Measurements from ENCODE around the gene ART1. TPM values are rescaled to one million over a fixed set of nuclear protein-coding genes. Genes with fewer than 3 reads are reported as not detected.

The ART1 gene
- total RNA-seq, 1 donor from 2014 or later, result 2.1 TPM

DNA sequence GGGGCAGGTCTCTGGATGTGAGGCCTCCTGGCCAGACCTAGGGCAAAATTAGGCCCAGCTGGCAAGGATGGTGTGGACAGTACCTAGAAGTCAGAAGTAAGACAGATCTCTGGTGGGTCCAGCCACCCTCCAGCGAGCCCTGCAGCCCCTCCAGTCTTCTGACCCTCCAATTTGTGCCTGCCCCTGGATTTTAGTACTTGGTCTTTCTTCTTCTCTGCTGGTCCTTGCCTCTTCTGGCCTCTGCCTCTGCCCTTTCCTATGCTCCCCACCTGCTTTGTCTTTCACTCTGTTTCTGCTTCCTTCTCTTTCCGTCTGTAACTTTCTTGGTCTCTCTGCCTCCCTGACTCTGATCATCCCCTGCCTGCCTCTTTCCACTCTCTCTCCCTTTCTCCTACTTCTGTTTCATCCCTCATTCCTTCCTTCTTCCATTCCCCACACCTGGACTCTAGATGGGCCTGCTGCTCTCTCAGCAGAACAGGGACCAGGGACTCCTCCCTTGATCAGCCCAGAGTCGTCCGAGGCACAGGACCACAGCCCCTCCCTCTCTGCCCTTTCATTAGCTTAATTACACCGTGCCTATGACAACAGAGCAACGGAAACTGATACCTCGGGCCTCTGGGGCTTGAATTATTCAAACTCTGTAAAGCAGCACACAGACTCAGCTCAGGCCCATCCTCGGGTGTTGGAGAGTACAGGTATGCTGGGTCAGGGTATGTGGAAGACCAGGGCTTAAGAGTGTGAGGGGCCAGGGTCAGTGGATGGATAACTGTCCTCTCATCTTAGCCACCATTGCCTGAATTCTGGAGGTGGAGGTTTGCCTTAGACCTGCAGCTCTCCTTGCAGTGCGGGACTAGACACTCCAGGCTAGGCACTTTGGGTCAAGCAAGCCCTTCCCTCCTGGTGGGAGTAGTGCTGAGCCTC is 26.7 kb downstream of the ART1 start, which contains the start of gene CHRNA10:
Gene CHRNA10, minus strand, starts transcription at position 51 of the 921 bp plus-strand sequence. CDS start 72 bp downstream, outside the sequence.
- H3K27me3 ChIP-seq (ENCODE audit: control insufficient read depth in 3 of 3, insufficient read depth in 3 of 3, low read length in 3 of 3), result no peaks in the 10 kb centered on the region
- H3K4me3 ChIP-seq (ENCODE audit: low read length in 3 of 3), result no peak within 1 kb of the TSS
- no peak within 1 kb of the TSS for H3K9ac ChIP-seq (ENCODE audit: low read depth in 1 of 3, low read length in 3 of 3)
- H3K27ac ChIP-seq (ENCODE audit: low read depth, low read length), result no peak within 1 kb of the TSS
- no peaks in the 10 kb centered on the region for H3K9me3 ChIP-seq (ENCODE audit: control insufficient read depth in 3 of 3, low read length in 3 of 3)
- no peaks in the 10 kb centered on the region for H3K4me1 ChIP-seq (ENCODE audit: control insufficient read depth in 3 of 3, insufficient read depth in 3 of 3, low read length in 3 of 3)
- peaks cover 34 to 58% (median 55%) of the 10 kb centered on the region in 3 donors for H3K36me3 ChIP-seq (ENCODE audit: control insufficient read depth in 3 of 3, insufficient read depth in 3 of 3, low read length in 3 of 3)

DNA sequence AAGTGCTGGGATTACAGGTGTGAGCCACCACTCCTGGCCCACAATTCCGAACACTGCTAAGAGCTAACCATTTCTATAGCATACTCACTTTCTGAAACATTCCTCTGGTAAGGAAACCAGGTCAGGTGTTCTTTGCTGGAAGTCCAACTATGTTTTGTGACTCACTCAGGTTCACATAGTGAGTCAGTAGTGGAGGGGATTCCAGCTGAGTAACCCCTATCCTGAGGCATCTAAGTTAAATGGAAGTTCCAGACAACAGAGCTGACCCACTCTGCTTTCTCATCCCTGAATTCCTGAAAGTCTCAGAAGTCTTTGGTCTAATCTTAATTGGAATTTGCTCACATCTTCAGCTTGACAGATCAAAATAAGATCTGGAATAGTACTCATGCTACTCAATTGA is 29.3 kb downstream of the ART1 start:
- Histone ChIP-seq H3K27ac (ENCODE audit: low read depth, low read length) (no peak overlapping the region), H3K36me3 (ENCODE audit: control insufficient read depth in 3 of 3, insufficient read depth in 3 of 3, low read length in 3 of 3) (peaks cover 29 to 74% (median 70%) of the 10 kb centered on the region in 3 donors), H3K27me3 (ENCODE audit: control insufficient read depth in 3 of 3, insufficient read depth in 3 of 3, low read length in 3 of 3) (no peaks in the 10 kb centered on the region), H3K4me1 (ENCODE audit: control insufficient read depth in 3 of 3, insufficient read depth in 3 of 3, low read length in 3 of 3) (no peaks in the 10 kb centered on the region), H3K4me3 (ENCODE audit: low read length in 3 of 3) (no peak overlapping the region), H3K9ac (ENCODE audit: low read depth in 1 of 3, low read length in 3 of 3) (no peak overlapping the region), H3K9me3 (ENCODE audit: control insufficient read depth in 3 of 3, low read length in 3 of 3) (no peaks in the 10 kb centered on the region)

DNA sequence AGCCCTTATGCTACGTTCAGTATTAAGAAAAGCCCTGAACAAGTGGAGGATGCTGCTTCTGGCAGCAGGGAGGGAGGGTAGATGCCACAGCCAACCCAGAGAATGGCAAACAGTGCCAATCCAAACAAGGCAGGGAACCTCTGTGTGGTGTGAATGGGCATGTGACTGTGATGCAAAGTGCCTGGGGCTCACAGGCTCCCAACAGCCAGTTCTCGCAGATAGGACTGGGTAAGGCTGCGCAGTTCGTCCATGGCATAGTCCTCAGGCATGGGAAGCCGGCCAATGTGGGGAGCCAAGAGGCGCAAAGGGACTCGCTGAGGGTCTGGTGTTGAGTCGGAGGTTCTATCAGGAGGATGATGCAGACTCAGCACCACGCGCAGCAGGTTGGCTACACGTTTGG is 31.0 kb downstream of the ART1 start:
- Histone ChIP-seq H3K36me3 (ENCODE audit: control insufficient read depth in 3 of 3, insufficient read depth in 3 of 3, low read length in 3 of 3) (peaks cover 37 to 80% (median 77%) of the 10 kb centered on the region in 3 donors), H3K4me3 (ENCODE audit: low read length in 3 of 3) (no peak overlapping the region), H3K9me3 (ENCODE audit: control insufficient read depth in 3 of 3, low read length in 3 of 3) (no peaks in the 10 kb centered on the region), H3K9ac (ENCODE audit: low read depth in 1 of 3, low read length in 3 of 3) (no peak overlapping the region), H3K27me3 (ENCODE audit: control insufficient read depth in 3 of 3, insufficient read depth in 3 of 3, low read length in 3 of 3) (no peaks in the 10 kb centered on the region), H3K27ac (ENCODE audit: low read depth, low read length) (no peak overlapping the region), H3K4me1 (ENCODE audit: control insufficient read depth in 3 of 3, insufficient read depth in 3 of 3, low read length in 3 of 3) (no peaks in the 10 kb centered on the region)

GRCh38 chr11:3679077-3679476 is 34.1 kb downstream of the ART1 start:
- Histone ChIP-seq H3K36me3 (ENCODE audit: control insufficient read depth in 3 of 3, insufficient read depth in 3 of 3, low read length in 3 of 3) (peaks cover 49 to 89% (median 77%) of the 10 kb centered on the region in 3 donors), H3K27ac (ENCODE audit: low read depth, low read length) (no peak overlapping the region), H3K9ac (ENCODE audit: low read depth in 1 of 3, low read length in 3 of 3) (no peak overlapping the region), H3K27me3 (ENCODE audit: control insufficient read depth in 3 of 3, insufficient read depth in 3 of 3, low read length in 3 of 3) (no peaks in the 10 kb centered on the region), H3K4me1 (ENCODE audit: control insufficient read depth in 3 of 3, insufficient read depth in 3 of 3, low read length in 3 of 3) (no peaks in the 10 kb centered on the region), H3K9me3 (ENCODE audit: control insufficient read depth in 3 of 3, low read length in 3 of 3) (no peaks in the 10 kb centered on the region), H3K4me3 (ENCODE audit: low read length in 3 of 3) (no peak overlapping the region)

DNA sequence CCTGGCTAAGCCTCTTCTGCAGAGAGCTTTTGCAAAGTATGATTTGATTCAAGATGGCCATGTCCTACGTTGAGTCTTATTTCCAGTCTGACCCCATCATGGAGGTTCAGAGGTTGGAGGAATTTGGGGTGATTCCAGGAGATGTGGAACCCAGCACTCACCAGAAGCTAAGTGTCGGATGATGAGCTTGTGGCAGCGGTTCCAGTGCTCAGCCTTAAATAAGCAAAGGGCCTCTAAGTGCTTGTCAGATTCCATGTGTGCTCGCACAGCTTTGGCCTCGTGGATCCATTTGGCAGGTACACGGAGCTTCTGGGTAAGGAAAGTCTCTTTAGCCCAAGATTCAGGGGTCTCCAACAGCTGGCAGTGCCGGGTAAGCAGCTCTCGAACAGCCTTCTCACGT is 38.1 kb downstream of the ART1 start:
- Histone ChIP-seq H3K9me3 (ENCODE audit: control insufficient read depth in 3 of 3, low read length in 3 of 3) (no peaks in the 10 kb centered on the region), H3K27me3 (ENCODE audit: control insufficient read depth in 3 of 3, insufficient read depth in 3 of 3, low read length in 3 of 3) (no peaks in the 10 kb centered on the region), H3K9ac (ENCODE audit: low read depth in 1 of 3, low read length in 3 of 3) (no peak overlapping the region), H3K27ac (ENCODE audit: low read depth, low read length) (no peak overlapping the region), H3K4me3 (ENCODE audit: low read length in 3 of 3) (no peak overlapping the region), H3K36me3 (ENCODE audit: control insufficient read depth in 3 of 3, insufficient read depth in 3 of 3, low read length in 3 of 3) (peaks cover 39 to 71% (median 61%) of the 10 kb centered on the region in 3 donors), H3K4me1 (ENCODE audit: control insufficient read depth in 3 of 3, insufficient read depth in 3 of 3, low read length in 3 of 3) (peaks cover 0 to 17% (median 17%) of the 10 kb centered on the region in 3 donors)

GRCh38 chr11:3684129-3684818 is 39.3 kb downstream of the ART1 start:
- Histone ChIP-seq H3K27ac (ENCODE audit: low read depth, low read length) (peak overlapping the region; percentile 28), H3K27me3 (ENCODE audit: control insufficient read depth in 3 of 3, insufficient read depth in 3 of 3, low read length in 3 of 3) (no peaks in the 10 kb centered on the region), H3K9me3 (ENCODE audit: control insufficient read depth in 3 of 3, low read length in 3 of 3) (no peaks in the 10 kb centered on the region), H3K4me1 (ENCODE audit: control insufficient read depth in 3 of 3, insufficient read depth in 3 of 3, low read length in 3 of 3) (peaks cover 0 to 17% (median 17%) of the 10 kb centered on the region in 3 donors), H3K9ac (ENCODE audit: low read depth in 1 of 3, low read length in 3 of 3) (peak overlapping the region in 1 of 3 donors; percentile 41), H3K36me3 (ENCODE audit: control insufficient read depth in 3 of 3, insufficient read depth in 3 of 3, low read length in 3 of 3) (peaks cover 32 to 63% (median 51%) of the 10 kb centered on the region in 3 donors), H3K4me3 (ENCODE audit: low read length in 3 of 3) (no peak overlapping the region)

DNA sequence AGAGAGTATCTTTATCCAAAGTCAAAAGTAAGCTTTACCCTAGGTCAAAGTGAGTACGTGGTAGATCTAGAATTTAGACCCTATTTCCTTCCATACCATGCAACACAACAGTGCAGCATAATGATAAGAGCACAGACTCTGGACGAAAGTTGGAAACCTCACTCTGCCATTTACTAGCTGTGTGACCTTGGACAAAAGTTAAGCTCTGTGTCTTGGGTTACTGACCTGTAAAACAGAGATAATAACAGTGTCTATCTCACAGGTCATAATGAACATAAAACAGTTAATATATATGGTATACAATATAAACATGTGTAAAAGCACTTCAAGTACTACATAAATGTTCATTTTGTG is 39.9 kb downstream of the ART1 start:
- peaks cover 0 to 17% (median 17%) of the 10 kb centered on the region in 3 donors for H3K4me1 ChIP-seq (ENCODE audit: control insufficient read depth in 3 of 3, insufficient read depth in 3 of 3, low read length in 3 of 3)
- peak overlapping the region; percentile 28 for H3K27ac ChIP-seq (ENCODE audit: low read depth, low read length)
- no peak overlapping the region for H3K9ac ChIP-seq (ENCODE audit: low read depth in 1 of 3, low read length in 3 of 3)
- H3K9me3 ChIP-seq (ENCODE audit: control insufficient read depth in 3 of 3, low read length in 3 of 3), result no peaks in the 10 kb centered on the region
- H3K36me3 ChIP-seq (ENCODE audit: control insufficient read depth in 3 of 3, insufficient read depth in 3 of 3, low read length in 3 of 3), result peaks cover 33 to 62% (median 47%) of the 10 kb centered on the region in 3 donors
- H3K27me3 ChIP-seq (ENCODE audit: control insufficient read depth in 3 of 3, insufficient read depth in 3 of 3, low read length in 3 of 3), result no peaks in the 10 kb centered on the region
- no peak overlapping the region for H3K4me3 ChIP-seq (ENCODE audit: low read length in 3 of 3)

DNA sequence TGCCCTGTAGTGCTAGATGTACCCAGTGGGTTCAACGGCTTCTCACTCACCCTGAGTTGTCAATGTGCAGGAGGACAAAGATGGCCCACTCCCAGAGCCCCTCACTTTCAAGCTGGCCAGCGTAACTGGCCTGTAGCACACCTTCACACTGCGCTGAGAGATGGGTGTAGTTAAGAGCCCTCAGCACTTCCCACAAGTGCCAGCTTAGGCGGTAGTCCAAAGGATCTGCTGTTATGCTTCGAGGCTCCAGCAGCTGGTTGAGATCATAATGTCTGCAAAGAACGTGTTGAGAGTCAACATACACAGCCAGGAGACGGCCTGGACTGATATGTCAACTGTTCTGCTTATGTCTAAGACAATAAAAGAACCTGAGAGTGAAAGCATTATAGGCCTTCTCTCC is 41.0 kb downstream of the ART1 start:
- peak overlapping the region; percentile 42 for H3K27ac ChIP-seq (ENCODE audit: low read depth, low read length)
- H3K4me3 ChIP-seq (ENCODE audit: low read length in 3 of 3), result no peak overlapping the region
- peaks cover 0 to 17% (median 17%) of the 10 kb centered on the region in 3 donors for H3K4me1 ChIP-seq (ENCODE audit: control insufficient read depth in 3 of 3, insufficient read depth in 3 of 3, low read length in 3 of 3)
- H3K27me3 ChIP-seq (ENCODE audit: control insufficient read depth in 3 of 3, insufficient read depth in 3 of 3, low read length in 3 of 3), result no peaks in the 10 kb centered on the region
- no peak overlapping the region for H3K9ac ChIP-seq (ENCODE audit: low read depth in 1 of 3, low read length in 3 of 3)
- H3K9me3 ChIP-seq (ENCODE audit: control insufficient read depth in 3 of 3, low read length in 3 of 3), result no peaks in the 10 kb centered on the region
- peaks cover 32 to 59% (median 43%) of the 10 kb centered on the region in 3 donors for H3K36me3 ChIP-seq (ENCODE audit: control insufficient read depth in 3 of 3, insufficient read depth in 3 of 3, low read length in 3 of 3)

DNA sequence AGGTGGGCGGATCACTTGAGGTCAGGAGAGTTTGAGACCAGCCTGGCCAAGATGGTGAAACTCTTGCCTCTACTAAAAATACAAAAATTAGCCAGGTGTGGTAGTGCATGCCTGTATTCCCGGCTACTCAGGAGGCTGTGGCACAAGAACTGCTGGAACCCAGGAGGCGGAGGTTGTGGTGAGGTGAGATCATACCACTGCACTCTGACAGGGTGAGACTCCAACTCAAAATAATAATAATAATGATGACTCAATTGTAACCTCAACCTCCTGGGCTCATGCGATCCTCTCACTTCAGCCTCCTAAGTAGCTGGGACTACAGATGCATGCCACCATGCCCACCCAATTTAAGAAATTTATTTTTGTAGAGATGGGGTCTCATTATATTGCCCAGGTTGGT is 41.8 kb downstream of the ART1 start:
- Histone ChIP-seq H3K27ac (ENCODE audit: low read depth, low read length) (no peak overlapping the region), H3K36me3 (ENCODE audit: control insufficient read depth in 3 of 3, insufficient read depth in 3 of 3, low read length in 3 of 3) (peaks cover 31 to 58% (median 42%) of the 10 kb centered on the region in 3 donors), H3K9ac (ENCODE audit: low read depth in 1 of 3, low read length in 3 of 3) (no peak overlapping the region), H3K27me3 (ENCODE audit: control insufficient read depth in 3 of 3, insufficient read depth in 3 of 3, low read length in 3 of 3) (no peaks in the 10 kb centered on the region), H3K4me3 (ENCODE audit: low read length in 3 of 3) (no peak overlapping the region), H3K4me1 (ENCODE audit: control insufficient read depth in 3 of 3, insufficient read depth in 3 of 3, low read length in 3 of 3) (peaks cover 0 to 17% (median 17%) of the 10 kb centered on the region in 3 donors), H3K9me3 (ENCODE audit: control insufficient read depth in 3 of 3, low read length in 3 of 3) (no peaks in the 10 kb centered on the region)

- peaks cover 2 to 6% (median 5%) of the 10 kb centered on the region in 3 donors for H3K4me1 ChIP-seq (ENCODE audit: control insufficient read depth in 3 of 3, insufficient read depth in 3 of 3, low read length in 3 of 3)
- no peaks in the 10 kb centered on the region for H3K9me3 ChIP-seq (ENCODE audit: control insufficient read depth in 3 of 3, low read length in 3 of 3)
- peaks cover 22 to 51% (median 46%) of the 10 kb centered on the region in 3 donors for H3K36me3 ChIP-seq (ENCODE audit: control insufficient read depth in 3 of 3, insufficient read depth in 3 of 3, low read length in 3 of 3)
- no peak overlapping the region for H3K9ac ChIP-seq (ENCODE audit: low read depth in 1 of 3, low read length in 3 of 3)
- H3K27me3 ChIP-seq (ENCODE audit: control insufficient read depth in 3 of 3, insufficient read depth in 3 of 3, low read length in 3 of 3), result no peaks in the 10 kb centered on the region
- no peak overlapping the region for H3K4me3 ChIP-seq (ENCODE audit: low read length in 3 of 3)
- peak overlapping the region; percentile 2 for H3K27ac ChIP-seq (ENCODE audit: low read depth, low read length)
These were observed 55.5 kb downstream of the ART1 start for GRCh38 chr11:3700410-3700809.

Measured in skeletal muscle tissue (tissue), 4 donors.